SH-SY5Y (cell line): Measurements from ENCODE around the gene MYCL.

Source experiments
- GATA2 ChIP-seq: IDR thresholded peaks from 2 replicates; pipeline ENCODE4 v1.6.1; 2011; ENCODE audit warnings: mild to moderate bottlenecking, low read depth, low read length
- GATA3 ChIP-seq: IDR thresholded peaks from 2 replicates; pipeline ENCODE4 v1.6.1; 2011; ENCODE audit warnings: low read depth, mild to moderate bottlenecking, low read length, moderate library complexity

DNA sequence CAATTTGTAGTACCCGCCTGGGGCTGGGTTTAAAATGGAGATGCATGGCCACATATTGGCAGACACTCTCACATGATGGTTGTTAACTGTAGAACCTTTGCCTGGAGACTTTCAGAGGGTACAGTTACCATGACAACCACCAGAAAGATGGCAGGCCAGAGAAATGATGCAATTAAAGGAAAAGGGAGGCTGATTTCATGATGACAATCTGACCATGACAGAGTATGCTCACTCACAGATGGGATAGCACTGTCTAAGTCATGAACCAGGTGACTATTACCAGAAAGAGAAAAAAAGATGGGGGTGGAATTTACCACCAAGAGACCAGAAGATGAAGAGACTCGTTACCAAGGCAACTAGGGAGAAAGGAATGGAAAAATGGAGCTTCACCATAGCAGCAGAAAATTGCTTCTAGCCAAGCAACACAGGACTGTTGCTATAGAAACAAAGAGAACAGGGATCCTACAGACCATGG is 14.9 kb downstream of the MYCL start:
- TF ChIP-seq GATA3 (no peak), GATA2 (peak; percentile 44)
